ENCODE data around the gene DNAH17. TPM values are rescaled to one million over a fixed set of nuclear protein-coding genes. Genes with fewer than 3 reads are reported as not detected.

Gene DNAH17
- total RNA-seq, 3 donors from 2014 or later (not counting 1 experiment from before 2014, with no cell fraction given): 0.16 to 0.25 (median 0.24) TPM

DNA sequence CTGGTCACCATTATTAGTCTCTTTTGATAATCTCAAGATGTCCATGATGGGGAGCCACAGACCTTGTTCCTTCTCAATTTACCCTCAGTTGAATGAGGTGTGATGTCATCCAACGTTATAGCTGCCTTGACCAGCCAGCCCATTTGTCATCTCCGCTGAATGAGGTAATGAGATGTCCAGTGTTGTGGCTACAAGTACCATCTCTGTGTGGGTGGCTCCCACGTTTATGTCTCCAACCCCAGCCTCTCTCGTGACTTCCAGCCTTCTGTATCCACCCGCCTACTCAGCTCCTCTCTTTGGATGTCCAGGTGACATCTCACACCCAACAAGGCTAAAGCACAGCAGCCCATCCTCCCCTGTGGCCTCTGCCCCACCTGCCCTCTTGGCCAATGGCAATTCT lies 18.2 kb downstream of the DNAH17 start:
- 88% methylated on average over 5 of the region's 5 CpGs for WGBS (ENCODE audit: insufficient coverage)
- Histone ChIP-seq H3K27me3 (ENCODE audit: control insufficient read depth, insufficient read depth, low read length) (no peaks in the 10 kb centered on the region), H3K9me3 (ENCODE audit: control insufficient read depth, insufficient read depth, low read length) (no peaks in the 10 kb centered on the region), H3K4me1 (ENCODE audit: control insufficient read depth, insufficient read depth, low read length) (no peaks in the 10 kb centered on the region), H3K4me3 (ENCODE audit: low read length) (no peak overlapping the region), H3K27ac (ENCODE audit: low read length) (no peak overlapping the region), H3K36me3 (ENCODE audit: control insufficient read depth, insufficient read depth, low read length) (no peaks in the 10 kb centered on the region)
- Mint-ChIP-seq H3K4me3 (no peak overlapping the region), H3K27me3 (ENCODE audit: low read depth in 2 of 2) (no peaks in the 10 kb centered on the region), H3K27ac (no peak overlapping the region), H3K9me3 (no peaks in the 10 kb centered on the region), H3K36me3 (no peaks in the 10 kb centered on the region), H3K4me1 (no peaks in the 10 kb centered on the region)
- DNase-seq: no peak
- no peak for ATAC-seq
- TF ChIP-seq, protein P1, sequence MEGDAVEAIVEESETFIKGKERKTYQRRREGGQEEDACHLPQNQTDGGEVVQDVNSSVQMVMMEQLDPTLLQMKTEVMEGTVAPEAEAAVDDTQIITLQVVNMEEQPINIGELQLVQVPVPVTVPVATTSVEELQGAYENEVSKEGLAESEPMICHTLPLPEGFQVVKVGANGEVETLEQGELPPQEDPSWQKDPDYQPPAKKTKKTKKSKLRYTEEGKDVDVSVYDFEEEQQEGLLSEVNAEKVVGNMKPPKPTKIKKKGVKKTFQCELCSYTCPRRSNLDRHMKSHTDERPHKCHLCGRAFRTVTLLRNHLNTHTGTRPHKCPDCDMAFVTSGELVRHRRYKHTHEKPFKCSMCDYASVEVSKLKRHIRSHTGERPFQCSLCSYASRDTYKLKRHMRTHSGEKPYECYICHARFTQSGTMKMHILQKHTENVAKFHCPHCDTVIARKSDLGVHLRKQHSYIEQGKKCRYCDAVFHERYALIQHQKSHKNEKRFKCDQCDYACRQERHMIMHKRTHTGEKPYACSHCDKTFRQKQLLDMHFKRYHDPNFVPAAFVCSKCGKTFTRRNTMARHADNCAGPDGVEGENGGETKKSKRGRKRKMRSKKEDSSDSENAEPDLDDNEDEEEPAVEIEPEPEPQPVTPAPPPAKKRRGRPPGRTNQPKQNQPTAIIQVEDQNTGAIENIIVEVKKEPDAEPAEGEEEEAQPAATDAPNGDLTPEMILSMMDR (IDR thresholded peaks at IDR 0.05): no peak
- intact Hi-C loops (cut with micrococcal nuclease): no loop called here

DNA sequence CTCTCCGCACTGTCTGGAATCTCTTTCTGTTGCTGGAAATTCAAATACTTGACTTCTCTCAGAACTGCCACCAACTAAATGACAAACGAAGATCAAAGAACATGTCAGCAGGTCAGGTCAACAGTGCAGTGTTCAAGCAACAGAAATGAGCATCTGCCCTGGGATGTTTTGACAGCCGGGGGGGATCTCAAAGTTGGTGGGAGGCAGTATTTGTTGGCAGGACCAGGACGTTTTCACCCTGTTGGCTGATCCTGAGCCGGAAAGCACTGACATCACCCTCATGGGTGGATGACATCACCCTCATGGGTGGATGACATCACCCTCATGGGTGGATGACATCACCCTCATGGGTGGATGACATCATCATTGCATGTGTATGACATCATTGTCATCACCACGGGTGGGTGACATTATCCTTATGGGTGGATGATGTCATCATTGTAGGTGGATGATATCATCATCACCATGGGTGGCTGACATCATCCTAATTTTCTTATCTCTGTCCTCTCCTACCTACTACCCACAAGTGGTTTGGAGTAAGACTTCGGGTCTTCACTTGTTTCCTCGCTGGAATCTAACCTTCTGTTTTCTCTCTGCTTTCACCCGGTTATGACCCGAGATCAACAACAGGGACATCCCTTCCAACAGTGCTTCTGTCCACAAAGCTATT lies 18.9 kb downstream of the DNAH17 start:
- ATAC-seq (no peak), DNase-seq (no peak)
- no peaks in the 10 kb centered on the region for H3K36me3 Mint-ChIP-seq
- WGBS (ENCODE audit: insufficient coverage): 89% methylated on average over 10 of the region's 10 CpGs
- H3K27ac ChIP-seq (ENCODE audit: low read length): no peak overlapping the region
- H3K4me3 ChIP-seq (ENCODE audit: low read length): no peak overlapping the region
- H3K27me3 ChIP-seq (ENCODE audit: control insufficient read depth, insufficient read depth, low read length): no peaks in the 10 kb centered on the region
- H3K36me3 ChIP-seq (ENCODE audit: control insufficient read depth, insufficient read depth, low read length): no peaks in the 10 kb centered on the region
- TF ChIP-seq, protein P1 (IDR thresholded peaks at IDR 0.05): no peak
- H3K4me3 Mint-ChIP-seq: no peak overlapping the region
- intact Hi-C loops (cut with micrococcal nuclease): no loop called here
- H3K9me3 Mint-ChIP-seq: no peaks in the 10 kb centered on the region
- H3K27me3 Mint-ChIP-seq (ENCODE audit: low read depth in 2 of 2): no peaks in the 10 kb centered on the region
- no peak overlapping the region for H3K27ac Mint-ChIP-seq
- no peaks in the 10 kb centered on the region for H3K4me1 ChIP-seq (ENCODE audit: control insufficient read depth, insufficient read depth, low read length)
- H3K4me1 Mint-ChIP-seq: no peaks in the 10 kb centered on the region
- H3K9me3 ChIP-seq (ENCODE audit: control insufficient read depth, insufficient read depth, low read length): no peaks in the 10 kb centered on the region

DNA sequence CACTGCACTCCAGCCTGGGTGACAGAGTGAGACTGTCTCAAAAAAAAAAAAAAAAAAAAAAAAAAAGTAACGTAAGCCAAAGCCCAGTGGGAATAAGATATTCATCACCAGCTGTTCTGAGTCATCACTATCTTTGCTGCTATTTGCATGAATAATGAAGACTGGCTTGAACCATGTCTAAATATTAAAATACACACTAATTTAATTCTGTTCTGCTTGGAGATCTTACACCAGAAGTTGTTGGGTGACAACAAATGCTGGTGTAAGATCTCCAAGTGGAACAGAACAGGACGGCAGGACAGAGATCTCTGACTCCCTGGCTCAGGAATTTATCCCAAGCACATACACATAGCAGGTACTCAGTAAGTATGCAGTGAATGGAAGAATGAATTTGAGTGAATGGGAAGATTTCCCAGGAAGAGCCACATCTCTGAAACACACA lies 19.6 kb downstream of the DNAH17 start:
- DNase-seq: no peak
- no peak overlapping the region for H3K27ac Mint-ChIP-seq
- H3K36me3 ChIP-seq (ENCODE audit: control insufficient read depth, insufficient read depth, low read length): no peaks in the 10 kb centered on the region
- no peak overlapping the region for H3K4me3 Mint-ChIP-seq
- TF ChIP-seq, protein P1 (IDR thresholded peaks at IDR 0.05): no peak
- no peak overlapping the region for H3K4me3 ChIP-seq (ENCODE audit: low read length)
- 67% methylated on average over 1 of the region's 2 CpGs for WGBS (ENCODE audit: insufficient coverage)
- no peaks in the 10 kb centered on the region for H3K27me3 ChIP-seq (ENCODE audit: control insufficient read depth, insufficient read depth, low read length)
- no peak for ATAC-seq
- H3K36me3 Mint-ChIP-seq: no peaks in the 10 kb centered on the region
- no peaks in the 10 kb centered on the region for H3K27me3 Mint-ChIP-seq (ENCODE audit: low read depth in 2 of 2)
- no peaks in the 10 kb centered on the region for H3K4me1 ChIP-seq (ENCODE audit: control insufficient read depth, insufficient read depth, low read length)
- no peaks in the 10 kb centered on the region for H3K9me3 ChIP-seq (ENCODE audit: control insufficient read depth, insufficient read depth, low read length)
- no peak overlapping the region for H3K27ac ChIP-seq (ENCODE audit: low read length)
- intact Hi-C loops (cut with micrococcal nuclease): no loop called here
- no peaks in the 10 kb centered on the region for H3K9me3 Mint-ChIP-seq
- no peaks in the 10 kb centered on the region for H3K4me1 Mint-ChIP-seq

DNA sequence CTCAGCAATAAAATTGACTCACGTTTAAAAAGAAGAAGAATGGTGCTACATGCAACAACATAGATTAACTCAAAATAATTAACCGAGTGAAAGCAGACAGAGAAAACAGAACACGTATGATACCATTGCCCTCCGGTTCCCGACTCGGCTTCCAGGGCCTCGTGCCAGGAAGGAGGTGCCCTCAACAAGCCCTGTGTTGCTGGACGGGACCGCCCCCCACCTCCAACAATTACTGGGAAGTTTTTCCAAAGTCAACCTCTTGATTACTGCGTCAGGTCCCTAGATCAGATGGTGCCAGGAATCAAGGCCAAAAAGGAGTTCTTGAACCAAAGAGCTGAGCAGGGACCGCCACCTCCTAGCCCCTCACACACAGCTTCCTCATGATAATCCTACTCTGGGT lies 20.4 kb downstream of the DNAH17 start:
- no peak overlapping the region for H3K4me3 Mint-ChIP-seq
- H3K4me1 Mint-ChIP-seq: no peaks in the 10 kb centered on the region
- no peaks in the 10 kb centered on the region for H3K36me3 Mint-ChIP-seq
- H3K27me3 Mint-ChIP-seq (ENCODE audit: low read depth in 2 of 2): no peaks in the 10 kb centered on the region
- no peak overlapping the region for H3K27ac Mint-ChIP-seq
- DNase-seq: no peak
- Histone ChIP-seq H3K27ac (ENCODE audit: low read length) (no peak overlapping the region), H3K36me3 (ENCODE audit: control insufficient read depth, insufficient read depth, low read length) (no peaks in the 10 kb centered on the region), H3K4me3 (ENCODE audit: low read length) (no peak overlapping the region), H3K9me3 (ENCODE audit: control insufficient read depth, insufficient read depth, low read length) (no peaks in the 10 kb centered on the region), H3K4me1 (ENCODE audit: control insufficient read depth, insufficient read depth, low read length) (no peaks in the 10 kb centered on the region), H3K27me3 (ENCODE audit: control insufficient read depth, insufficient read depth, low read length) (no peaks in the 10 kb centered on the region)
- H3K9me3 Mint-ChIP-seq: no peaks in the 10 kb centered on the region
- TF ChIP-seq, protein P1 (IDR thresholded peaks at IDR 0.05): no peak
- intact Hi-C loops (cut with micrococcal nuclease): no loop called here
- no peak for ATAC-seq
- WGBS (ENCODE audit: insufficient coverage): 93% methylated on average over 11 of the region's 11 CpGs
